ENCODE results near the gene RAB40C.

- TF ChIP-seq CTCF (IDR thresholded peaks at IDR 0.05; ENCODE audit: borderline replicate concordance, extremely low read depth, low read length, poor library complexity, severe bottlenecking) (no peak), EZH2 (IDR thresholded peaks at IDR 0.05; ENCODE audit: borderline replicate concordance, low read depth, low read length, severe bottlenecking) (no peak)
These were observed 46.3 kb upstream of the RAB40C start for GRCh38 chr16:543301-544164.

Measured in DND-41 (cell line).